PC-9 (cell line): ENCODE data around the gene LSMEM2. TPM values are rescaled to one million over a fixed set of nuclear protein-coding genes. Genes with fewer than 3 reads are reported as not detected.
"Not testable (repeated sequence)": the region's sequence is repeated elsewhere in the genome, so short reads cannot be mapped to it uniquely, and the experiment has no call there.

Experiments
- BruUV-seq: library from RNA; stranded (reverse); fragments of 400-500 nt; replicated peaks from 2 replicates; lab custom pipeline; 2021; lab: Mats Ljungman, UMichigan
- CTCF ChIA-PET: fragments of 300-600 bp; sonication (Branson Sonifier 250); formaldehyde crosslinking; loops from one replicate; lab custom pipeline; 2022; ENCODE audit warnings: antibody characterized with exemption; lab: Charles Lee
- POLR2A ChIA-PET: fragments of 300-600 bp; sonication (Branson Sonifier 250); formaldehyde crosslinking; loops from one replicate; lab custom pipeline; 2022; ENCODE audit warnings: antibody characterized with exemption; ENCODE audit not compliant: unreplicated experiment; lab: Charles Lee
- DNase-seq, 2 experiments: peaks; one replicate each; pipeline versions ENCODE4 v3.0.0 to v3.0.0-alpha.2; 2015 to 2022; ENCODE audit warnings: mixed read lengths in 1 of 2
- H2AFZ ChIP-seq: fragments of 200-600 bp; sonication (generic); 2 replicates; pipeline ENCODE4 v1.8.1; 2017; ENCODE audit warnings: antibody characterized with exemption
- H3F3A ChIP-seq: fragments of 200-600 bp; sonication (generic); 2 replicates; pipeline ENCODE4 v1.8.1; 2017; ENCODE audit warnings: antibody characterized with exemption, mild to moderate bottlenecking, low read depth; ENCODE audit not compliant: insufficient read depth
- H3K27ac ChIP-seq: fragments of 200-600 bp; sonication (generic); 2 replicates; pipeline ENCODE4 v1.6.1; 2016; ENCODE audit warnings: mixed run types
- H3K27me3 ChIP-seq: fragments of 200-600 bp; sonication (generic); 2 replicates; pipeline ENCODE4 v1.6.1; 2016; ENCODE audit warnings: low read depth, mixed run types; ENCODE audit not compliant: insufficient read depth
- H3K36me3 ChIP-seq: fragments of 200-600 bp; sonication (generic); 2 replicates; pipeline ENCODE4 v1.6.1; 2016; ENCODE audit warnings: low read depth, mixed run types
- H3K4me1 ChIP-seq: fragments of 200-600 bp; sonication (generic); replicated peaks from 2 replicates; pipeline ENCODE4 v1.6.1; 2016; ENCODE audit warnings: mixed run types; ENCODE audit not compliant: insufficient read depth
- H3K4me2 ChIP-seq: fragments of 200-600 bp; sonication (generic); 2 replicates; pipeline ENCODE4 v1.6.1; 2017; ENCODE audit warnings: mixed run types
- H3K4me3 ChIP-seq: fragments of 200-600 bp; sonication (generic); 2 replicates; pipeline ENCODE4 v1.6.1; 2016; ENCODE audit warnings: mixed run types
- H3K79me2 ChIP-seq: fragments of 200-600 bp; sonication (generic); 2 replicates; pipeline ENCODE4 v1.6.1; 2017; ENCODE audit warnings: low read depth, mixed run types
- H3K9me2 ChIP-seq: fragments of 200-600 bp; sonication (generic); 2 replicates; pipeline ENCODE4 v1.8.1; 2017; ENCODE audit warnings: mild to moderate bottlenecking; ENCODE audit not compliant: insufficient read depth
- H3K9me3 ChIP-seq: fragments of 200-600 bp; sonication (generic); 2 replicates; pipeline ENCODE4 v1.8.1; 2016; ENCODE audit warnings: low read depth; ENCODE audit not compliant: insufficient read depth
- H4K20me1 ChIP-seq: fragments of 200-600 bp; sonication (generic); 2 replicates; pipeline ENCODE4 v1.8.1; 2017; ENCODE audit not compliant: insufficient read depth
- EZH2 ChIP-seq: fragments of 200-600 bp; sonication (generic); IDR thresholded peaks from 2 replicates; pipeline ENCODE4 v1.8.0; 2017; ENCODE audit warnings: antibody characterized with exemption, low read depth
- intact Hi-C: fragments of 100-400 bp; cut with micrococcal nuclease; formaldehyde crosslinking; loops from one replicate; pipeline ENCODE4 v1.10.0; 2022; ENCODE audit not compliant: unreplicated experiment
- total RNA-seq: library from RNA; stranded (reverse); gene quantifications from 2 replicates; pipeline ENCODE4 v1.2.3, GENCODE V29; 2021
- TF ChIP-seq, protein P1 (sequence below): fragments of 200-600 bp; sonication (generic); conservative IDR thresholded peaks from 2 replicates; pipeline ENCODE4 v1.6.1; 2017; ENCODE audit warnings: mixed run types, antibody characterized with exemption, mild to moderate bottlenecking, moderate library complexity

Gene LSMEM2
- total RNA-seq, 1 experiment from 2014 or later: 0.55 TPM

- DNase-seq: peak in 1 of 2 experiments; percentile 37
- no peak within 1 kb of the TSS for H2AFZ ChIP-seq
- 0 out of 2 replicates have a peak, but pooled peaks cover 7% of the 10 kb centered on the region for H3K79me2 ChIP-seq
- no peak for TF ChIP-seq EZH2
- TF ChIP-seq, protein P1, sequence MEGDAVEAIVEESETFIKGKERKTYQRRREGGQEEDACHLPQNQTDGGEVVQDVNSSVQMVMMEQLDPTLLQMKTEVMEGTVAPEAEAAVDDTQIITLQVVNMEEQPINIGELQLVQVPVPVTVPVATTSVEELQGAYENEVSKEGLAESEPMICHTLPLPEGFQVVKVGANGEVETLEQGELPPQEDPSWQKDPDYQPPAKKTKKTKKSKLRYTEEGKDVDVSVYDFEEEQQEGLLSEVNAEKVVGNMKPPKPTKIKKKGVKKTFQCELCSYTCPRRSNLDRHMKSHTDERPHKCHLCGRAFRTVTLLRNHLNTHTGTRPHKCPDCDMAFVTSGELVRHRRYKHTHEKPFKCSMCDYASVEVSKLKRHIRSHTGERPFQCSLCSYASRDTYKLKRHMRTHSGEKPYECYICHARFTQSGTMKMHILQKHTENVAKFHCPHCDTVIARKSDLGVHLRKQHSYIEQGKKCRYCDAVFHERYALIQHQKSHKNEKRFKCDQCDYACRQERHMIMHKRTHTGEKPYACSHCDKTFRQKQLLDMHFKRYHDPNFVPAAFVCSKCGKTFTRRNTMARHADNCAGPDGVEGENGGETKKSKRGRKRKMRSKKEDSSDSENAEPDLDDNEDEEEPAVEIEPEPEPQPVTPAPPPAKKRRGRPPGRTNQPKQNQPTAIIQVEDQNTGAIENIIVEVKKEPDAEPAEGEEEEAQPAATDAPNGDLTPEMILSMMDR: no peak
- intact Hi-C loops: no loop called here
- peaks cover 4% of the 10 kb centered on the region; the same call in 1 of the 2 replicates for H3K9me3 ChIP-seq
- peaks cover 9% of the 10 kb centered on the region; the same call in 1 of the 2 replicates for H3F3A ChIP-seq
- H3K4me1 ChIP-seq: peaks cover 18% of the 10 kb centered on the region
- CTCF ChIA-PET: interaction anchor here (0.6 to 1.1 kb wide), 4 partner anchors 13 to 246 kb away, joined by 3 to 4 read pairs (median 4); no protein-coding TSS in a partner anchor
- no TSS peak for BruUV-seq
- no peak within 1 kb of the TSS for H3K27ac ChIP-seq
- no peaks in the 10 kb centered on the region for H3K27me3 ChIP-seq
- H4K20me1 ChIP-seq: no peaks in the 10 kb centered on the region
- no peaks in the 10 kb centered on the region for H3K36me3 ChIP-seq
- H3K9me2 ChIP-seq: no peaks in the 10 kb centered on the region
- H3K4me3 ChIP-seq: no peak within 1 kb of the TSS
- POLR2A ChIA-PET: interaction anchor here (0.6 to 0.8 kb wide), 4 partner anchors 14 to 136 kb away, joined by 3 to 7 read pairs (median 3); no protein-coding TSS in a partner anchor
- H3K4me2 ChIP-seq: no peak within 1 kb of the TSS
These were observed 24.3 kb downstream of the LSMEM2 start, which contains the start of gene HYAL1 for GRCh38 chr3:50303013-50303815. HYAL1 (minus strand) TSS chr3:50303574; CDS start chr3:50302956, 618 bp downstream.

GRCh38 chr3:50304601-50305000 is 25.7 kb downstream of the LSMEM2 start:
- CTCF ChIA-PET: interaction anchor here (0.5 kb wide), 1 partner anchor 24 kb away, joined by 12 read pairs; no protein-coding TSS in a partner anchor
- Histone ChIP-seq H2AFZ (no peak overlapping the region), H3K4me2 (no peak overlapping the region)

GRCh38 chr3:50312041-50312440 is 33.2 kb downstream of the LSMEM2 start:
- H4K20me1 ChIP-seq, H3K27me3 ChIP-seq, H3K9me3 ChIP-seq, CTCF ChIA-PET, BruUV-seq, H3K36me3 ChIP-seq, POLR2A ChIA-PET, H3K27ac ChIP-seq, H3K79me2 ChIP-seq, DNase-seq, intact Hi-C loops, H3K4me3 ChIP-seq, H2AFZ ChIP-seq, H3K4me2 ChIP-seq, H3K9me2 ChIP-seq: not testable (repeated sequence)
- Histone ChIP-seq H3F3A (peaks cover 20% of the 10 kb centered on the region), H3K4me1 (peaks cover 24% of the 10 kb centered on the region)

More at GRCh38 chr3:50304601-50305000, 25.7 kb downstream of the LSMEM2 start:
- POLR2A ChIA-PET: interaction anchor here (0.6 kb wide), 1 partner anchor 148 kb away, joined by 9 read pairs; no protein-coding TSS in a partner anchor
- Histone ChIP-seq H3K36me3 (no peaks in the 10 kb centered on the region), H3K27ac (no peak overlapping the region), H3F3A (peaks cover 9% of the 10 kb centered on the region; the same call in 1 of the 2 replicates), H3K4me1 (peaks cover 13% of the 10 kb centered on the region), H3K79me2 (no peaks in the 10 kb centered on the region), H4K20me1 (no peaks in the 10 kb centered on the region), H3K27me3 (no peaks in the 10 kb centered on the region), H3K9me3 (peaks cover 9% of the 10 kb centered on the region), H3K4me3 (no peak overlapping the region), H3K9me2 (no peaks in the 10 kb centered on the region)
- TF ChIP-seq, protein P1: no peak
- TF ChIP-seq EZH2: no peak
- BruUV-seq: no TSS peak
- intact Hi-C loops: no loop called here
- DNase-seq: no peak
